ENCODE data around the gene PKIG.

GRCh38 chr20:44659931-44660330 is 77.6 kb downstream of the PKIG start:
- TF ChIP-seq POLR2A (IDR thresholded peaks at IDR 0.05; ENCODE audit: low read length) = no peak
- no peak for TF ChIP-seq GATA1 (IDR thresholded peaks at IDR 0.05; ENCODE audit: low read depth, low read length)

All from erythroblast (primary cell).